HepG2 (cell line): ENCODE results near the gene TMEM44. TPM values are rescaled to one million over a fixed set of nuclear protein-coding genes. Genes with fewer than 3 reads are reported as not detected.

Experiments
- ATAC-seq: fragments of 200-7000 bp; cut with Tn5 transposase; 3 replicates; pipeline ENCODE4 v1.9.1; 2020; ENCODE audit warnings: mild to moderate bottlenecking, moderate library complexity
- BruUV-seq: library from RNA; stranded (reverse); fragments of 400-500 nt; replicated peaks from 2 replicates; lab custom pipeline; 2021; lab: Mats Ljungman, UMichigan
- CTCF ChIA-PET: fragments of 300-600 bp; formaldehyde crosslinking; extraction: SDS; loops from one replicate; lab custom pipeline; 2021; ENCODE audit warnings: low total read pairs, inconsistent platforms, low intra/inter-chr PET ratio; lab: Yijun Ruan, JAX
- POLR2A ChIA-PET: fragments of 350-600 bp; sonication (Branson Sonifier 250); formaldehyde crosslinking; loops from one replicate; lab custom pipeline; 2020; ENCODE audit warnings: antibody characterized with exemption, inconsistent platforms; lab: Yijun Ruan, JAX
- DNase-seq: peaks from one replicate; pipeline ENCODE4 v3.0.0-alpha.2; 2015; ENCODE audit warnings: low spot score
- FAIRE-seq: peaks from 3 replicates; lab custom pipeline; 2011; peaks lifted over from hg19 to GRCh38; lab: Jason Lieb, UNC
- H2AFZ ChIP-seq: one replicate; pipeline ENCODE4 v1.6.1; 2011; ENCODE audit warnings: low read length, inconsistent platforms
- H3K27ac ChIP-seq: fragments of 300-600 bp; 3 replicates; pipeline ENCODE4 v1.8.0; 2011; ENCODE audit warnings: mixed run types, mild to moderate bottlenecking, mixed read lengths, low read length, inconsistent platforms; ENCODE audit not compliant: insufficient read depth; ENCODE audit errors: extremely low read length
- H3K27me3 ChIP-seq, 2 experiments: fragments of 200-600 bp in 1 of 2; 2 replicates in 1 of 2; 3 replicates in 1 of 2; pipeline versions ENCODE4 v1.6.0 to v1.8.0; 2011; ENCODE audit warnings: low read length in 2 of 2, mild to moderate bottlenecking in 2 of 2, moderate library complexity in 2 of 2, inconsistent platforms in 1 of 2; ENCODE audit not compliant: insufficient read depth in 2 of 2, control insufficient read depth in 1 of 2
- H3K36me3 ChIP-seq, 2 experiments: fragments of 200-600 bp in 1 of 2; replicated peaks in 1 of 2; 2 replicates in 1 of 2; 3 replicates in 1 of 2; pipeline versions ENCODE4 v1.5.1 to v1.8.0; 2011; ENCODE audit warnings: low read length in 2 of 2, inconsistent platforms in 1 of 2; ENCODE audit not compliant: insufficient read depth in 2 of 2, control insufficient read depth in 1 of 2
- H3K4me1 ChIP-seq: 2 replicates; pipeline ENCODE4 v1.5.1; 2012; ENCODE audit warnings: low read length, inconsistent platforms; ENCODE audit not compliant: insufficient read depth
- H3K4me2 ChIP-seq: 2 replicates; pipeline ENCODE4 v1.6.0; 2011; ENCODE audit warnings: low read depth, low read length, inconsistent platforms
- H3K4me3 ChIP-seq, 3 experiments: fragments of 200-600 bp in 1 of 3; sonication (generic), shearing (Covaris generic) in 1 of 3; replicated peaks in 1 of 3; 2 replicates each; pipeline ENCODE4 v1.5.1; 2011 to 2016; ENCODE audit warnings: low read length in 3 of 3, inconsistent platforms in 2 of 3, low read depth in 2 of 3, mild to moderate bottlenecking in 2 of 3, control low read depth in 1 of 3, mixed read lengths in 1 of 3; ENCODE audit not compliant: insufficient read depth in 1 of 3
- H3K79me2 ChIP-seq: one replicate; pipeline ENCODE4 v1.6.1; 2011; ENCODE audit warnings: low read length, inconsistent platforms; ENCODE audit not compliant: insufficient read depth
- H3K9ac ChIP-seq: 2 replicates; pipeline ENCODE4 v1.6.0; 2011; ENCODE audit warnings: mild to moderate bottlenecking, low read depth, low read length, inconsistent platforms; ENCODE audit not compliant: insufficient read depth
- H3K9me3 ChIP-seq: 2 replicates; pipeline ENCODE4 v1.5.1; 2012; ENCODE audit warnings: mild to moderate bottlenecking, low read length
- H4K20me1 ChIP-seq: 2 replicates; pipeline ENCODE4 v1.6.0; 2011; ENCODE audit warnings: inconsistent platforms, mild to moderate bottlenecking, low read length, moderate library complexity; ENCODE audit not compliant: insufficient read depth
- ELF4 ChIP-seq: sonication (generic); formaldehyde crosslinking; IDR thresholded peaks from 2 replicates; pipeline ENCODE4 v1.5.0; 2020; ENCODE audit warnings: missing genetic modification reagents, mild to moderate bottlenecking, moderate library complexity, borderline replicate concordance
- FLYWCH1 ChIP-seq: sonication (generic); formaldehyde crosslinking; IDR thresholded peaks from 2 replicates; pipeline ENCODE4 v1.8.1; 2023; ENCODE audit warnings: mild to moderate bottlenecking, missing genetic modification reagents
- FOXA3 ChIP-seq: IDR thresholded peaks from 2 replicates; pipeline ENCODE4 v1.6.1; 2016; ENCODE audit warnings: missing genetic modification reagents, missing compliant biosample characterization
- HHEX ChIP-seq: IDR thresholded peaks from 2 replicates; pipeline ENCODE4 v1.6.1; 2016; ENCODE audit warnings: control low read depth
- NR2F2 ChIP-seq: IDR thresholded peaks from 2 replicates; pipeline ENCODE4 v1.6.1; 2012; ENCODE audit warnings: low read depth, inconsistent platforms, borderline replicate concordance
- PHF21A ChIP-seq: sonication (generic); formaldehyde crosslinking; IDR thresholded peaks from 2 replicates; pipeline ENCODE4 v1.5.0; 2020; ENCODE audit warnings: mild to moderate bottlenecking, missing genetic modification reagents
- PHF8 ChIP-seq: sonication (generic); formaldehyde crosslinking; IDR thresholded peaks from 2 replicates; pipeline ENCODE4 v1.5.0; 2020; ENCODE audit warnings: missing genetic modification reagents
- POLR2G ChIP-seq: fragments of 200-400 bp; formaldehyde crosslinking; IDR thresholded peaks from 2 replicates; pipeline ENCODE4 v1.6.1; 2018; ENCODE audit warnings: mild to moderate bottlenecking, low read depth, low read length, moderate library complexity
- SIX4 ChIP-seq: sonication (generic); formaldehyde crosslinking; IDR thresholded peaks from 2 replicates; pipeline ENCODE4 v1.4.0; 2020; ENCODE audit warnings: missing genetic modification reagents
- SRSF4 ChIP-seq: fragments of 200-400 bp; formaldehyde crosslinking; IDR thresholded peaks from one replicate; pipeline ENCODE4 v1.6.1; 2018; ENCODE audit warnings: mild to moderate bottlenecking, low read depth, low read length, moderate library complexity; ENCODE audit not compliant: poor library complexity, severe bottlenecking
- ZNF24 ChIP-seq: fragments of 450-650 bp; IDR thresholded peaks from 2 replicates; pipeline ENCODE4 v1.6.1; 2017; ENCODE audit warnings: antibody characterized with exemption, mild to moderate bottlenecking
- ZNF563 ChIP-seq: sonication (generic); formaldehyde crosslinking; IDR thresholded peaks from 2 replicates; pipeline ENCODE4 v1.8.0; 2022; ENCODE audit warnings: mild to moderate bottlenecking, moderate library complexity, missing genetic modification reagents
- ZNF607 ChIP-seq: sonication (generic); formaldehyde crosslinking; IDR thresholded peaks from 2 replicates; pipeline ENCODE4 v1.5.1; 2020; ENCODE audit warnings: missing genetic modification reagents, mild to moderate bottlenecking, borderline replicate concordance
- ZNF678 ChIP-seq: sonication (generic); formaldehyde crosslinking; IDR thresholded peaks from 2 replicates; pipeline ENCODE4 v1.4.0; 2020; ENCODE audit warnings: mild to moderate bottlenecking, missing genetic modification reagents
- WGBS: methylation state at CpG from one replicate; pipeline ENCODE4 v1.1.6; 2017; ENCODE audit warnings: low lambda C conversion rate; 5-methylcytosine and 5-hydroxymethylcytosine counted together
- in situ Hi-C: cut with HindIII; loops from 2 replicates; pipeline ENCODE4 v1.10.0; 2017; ENCODE audit warnings: low pct_unique_long_range_greater_than_20kb; ENCODE audit not compliant: extremely low pct_ligation_motif_present
- intact Hi-C: fragments of 100-400 bp; cut with micrococcal nuclease; formaldehyde crosslinking; loops from one replicate; pipeline ENCODE4 v1.10.0; 2022; ENCODE audit not compliant: unreplicated experiment
- polyA plus RNA-seq, 8 experiments: library from polyadenylated mRNA; depleted of rRNA in 3 of 8; stranded (reverse) in 7 of 8; unstranded in 1 of 8; fragments of >200 nt; fragmentation: Illumina TruSeq in 4 of 8; extraction: Trizol in 4 of 8; gene quantifications; 2 replicates each; pipeline versions ENCODE4 v1.2.1 to v1.2.3, GENCODE V29; 2011 to 2016; ENCODE audit warnings: low read depth in 4 of 8, missing spikeins in 1 of 8, mixed read lengths in 1 of 8; ENCODE audit not compliant: insufficient read depth in 1 of 8
- total RNA-seq, 5 experiments: library from RNA; depleted of rRNA; stranded (reverse); fragments of >200 nt; fragmentation: Illumina TruSeq; extraction: Trizol; gene quantifications; 2 replicates each; pipeline ENCODE4 v1.2.3, GENCODE V29; 2016; ENCODE audit warnings: low read depth in 1 of 5
- TF ChIP-seq, protein P1 (sequence below): sonication (generic); formaldehyde crosslinking; IDR thresholded peaks from 2 replicates; pipeline ENCODE4 v1.8.1; 2023; ENCODE audit warnings: missing genetic modification reagents, mild to moderate bottlenecking, borderline replicate concordance

TMEM44 gene
- total and polyA plus RNA-seq, 2 of the 13 experiments (the other 11 are each of a cell fraction or from before 2014, with no cell fraction given) = 7.3 to 13.8 TPM

DNA sequence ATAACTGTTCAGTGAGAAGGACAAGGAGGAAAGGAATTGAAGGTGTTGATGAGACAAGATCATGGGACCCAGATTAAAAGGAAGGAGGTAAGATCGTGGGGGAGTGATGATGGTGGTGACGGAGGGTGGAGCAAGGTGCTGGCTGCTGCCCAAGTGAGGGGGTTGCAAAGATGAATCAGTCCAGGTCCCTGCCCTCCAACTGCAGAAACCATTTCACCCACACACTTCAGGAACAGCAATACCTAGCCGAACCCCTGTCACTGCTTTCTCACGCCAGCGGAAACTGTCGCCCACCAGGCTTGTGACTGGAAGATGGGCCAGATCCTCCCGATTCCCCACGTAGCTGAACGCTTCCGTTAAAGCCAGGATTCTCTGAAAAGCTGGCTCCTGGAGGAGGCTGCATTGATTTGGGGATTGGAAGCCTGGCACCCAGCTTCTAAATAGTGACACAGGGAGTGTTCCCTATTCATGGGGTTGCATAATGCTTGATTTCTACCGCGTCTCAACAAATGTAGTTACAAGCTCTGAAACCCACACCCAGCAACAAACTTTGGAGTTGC is 41.9 kb upstream of the TMEM44 start:
- in situ Hi-C loops = no loop called here
- no peak for TF ChIP-seq FOXA3
- TF ChIP-seq ZNF607 (CRISPR knock-in tag) = no peak
- TF ChIP-seq ZNF563 (CRISPR knock-in tag) = no peak
- no peak for TF ChIP-seq ZNF24
- TF ChIP-seq, protein P1, sequence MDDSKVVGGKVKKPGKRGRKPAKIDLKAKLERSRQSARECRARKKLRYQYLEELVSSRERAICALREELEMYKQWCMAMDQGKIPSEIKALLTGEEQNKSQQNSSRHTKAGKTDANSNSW (CRISPR knock-in tag) = no peak
- TF ChIP-seq, all 625 proteins: peak for 0
- WGBS = 18% methylated on average over 12 of the region's 12 CpGs
- peaks cover 18% of the 10 kb centered on the region for H3K79me2 ChIP-seq
- DNase-seq (no peak), FAIRE-seq (no peak), ATAC-seq (no peak)
- peak overlapping the region in 1 of 3 experiments; percentile 53; a peak in 1 of 6 replicates for H3K4me3 ChIP-seq
- H2AFZ ChIP-seq = peak overlapping the region; percentile 96
- H3K4me2 ChIP-seq = peak overlapping the region; percentile 67
- no TSS peak for BruUV-seq
- intact Hi-C loops = no loop called here
- H3K9me3 ChIP-seq = no peaks in the 10 kb centered on the region
- H3K27me3 ChIP-seq = peaks cover 0 to 3% of the 10 kb centered on the region in 2 experiments; a peak in 1 of 5 replicates
- ChIA-PET POLR2A (no interaction called here), CTCF (no interaction called here)
- H4K20me1 ChIP-seq = no peaks in the 10 kb centered on the region
- no peaks in the 10 kb centered on the region for H3K36me3 ChIP-seq
- H3K9ac ChIP-seq = no peak overlapping the region
- H3K4me1 ChIP-seq = peaks cover 39% of the 10 kb centered on the region
- H3K27ac ChIP-seq = no peak overlapping the region

DNA sequence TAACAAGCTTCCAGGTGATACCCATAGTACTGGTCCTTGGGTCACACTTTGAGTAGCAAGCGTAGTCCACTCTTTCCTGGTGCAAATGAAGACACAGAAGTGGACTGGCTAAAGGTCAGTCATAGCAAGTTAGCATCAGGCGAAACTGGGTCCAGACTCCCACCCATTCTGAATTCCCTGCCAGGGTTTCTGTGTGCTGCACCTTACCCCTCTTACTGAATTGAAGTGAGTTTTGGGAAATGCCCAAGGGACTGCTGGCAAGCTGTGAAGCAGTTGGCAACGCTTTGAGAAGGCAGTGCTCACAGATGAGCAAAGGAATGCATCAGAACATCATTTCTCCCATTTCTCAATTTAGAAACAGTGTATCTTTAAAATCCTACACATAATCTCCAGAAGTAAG is 40.5 kb upstream of the TMEM44 start:
- Histone ChIP-seq H3K36me3 (peaks cover 2 to 6% of the 10 kb centered on the region in 2 experiments; a peak in 4 of 5 replicates), H4K20me1 (no peaks in the 10 kb centered on the region), H3K79me2 (peaks cover 19% of the 10 kb centered on the region), H3K9ac (no peak overlapping the region), H3K27ac (no peak overlapping the region), H2AFZ (no peak overlapping the region), H3K4me1 (peaks cover 43% of the 10 kb centered on the region), H3K4me3 (no peak overlapping the region), H3K9me3 (no peaks in the 10 kb centered on the region), H3K27me3 (peaks cover 0 to 3% of the 10 kb centered on the region in 2 experiments; a peak in 1 of 5 replicates), H3K4me2 (no peak overlapping the region; the same call in 1 of the 2 replicates)
- POLR2A ChIA-PET = interaction anchor here (1.5 kb wide), 1 partner anchor 9 kb away, joined by 3 read pairs; no protein-coding TSS in a partner anchor
- no peak for ATAC-seq
- in situ Hi-C loops = loop anchor here (5.0 kb wide), 1 partner anchor 584 kb away; no protein-coding TSS in a partner anchor
- FAIRE-seq = no peak
- DNase-seq = no peak
- WGBS = 42% methylated on average over 2 of the region's 3 CpGs
- intact Hi-C loops = loop anchor here (2.0 kb wide), 1 partner anchor 587 kb away; no protein-coding TSS in a partner anchor
- CTCF ChIA-PET = no interaction called here
- TF ChIP-seq POLR2G = no peak
- no peak for TF ChIP-seq PHF8 (CRISPR knock-in tag)
- no peak for TF ChIP-seq NR2F2
- TF ChIP-seq SRSF4 = no peak
- TF ChIP-seq FLYWCH1 (CRISPR knock-in tag) = no peak
- TF ChIP-seq HHEX = no peak
- TF ChIP-seq ZNF678 = no peak
- no peak for TF ChIP-seq PHF21A (CRISPR knock-in tag)
- no peak for TF ChIP-seq ELF4 (CRISPR knock-in tag)
- TF ChIP-seq SIX4 (CRISPR knock-in tag) = no peak
- TF ChIP-seq, all 625 proteins: peak for 0
- no TSS peak for BruUV-seq
